Glutamatergic neuron (in vitro differentiated cells): ENCODE data around the gene TSR1. TPM values are rescaled to one million over a fixed set of nuclear protein-coding genes. Genes with fewer than 3 reads are reported as not detected.

ENCODE experiments used
- DNase-seq: peaks from one replicate; pipeline ENCODE4 v3.0.0; 2022
- H3K27ac Mint-ChIP-seq: one replicate; pipeline ENCODE4 v1.8.0; 2020; ENCODE audit warnings: mild to moderate bottlenecking, mixed read lengths, inconsistent platforms; ENCODE audit not compliant: unreplicated experiment
- H3K27me3 Mint-ChIP-seq: one replicate; pipeline ENCODE4 v1.8.0; 2020; ENCODE audit warnings: mild to moderate bottlenecking, moderate library complexity, mixed read lengths, inconsistent platforms; ENCODE audit not compliant: unreplicated experiment
- H3K36me3 Mint-ChIP-seq: one replicate; pipeline ENCODE4 v1.8.0; 2020; ENCODE audit warnings: mild to moderate bottlenecking, mixed read lengths, inconsistent platforms; ENCODE audit not compliant: unreplicated experiment
- H3K4me1 Mint-ChIP-seq: one replicate; pipeline ENCODE4 v1.8.0; 2020; ENCODE audit warnings: mild to moderate bottlenecking, low read depth, mixed read lengths, inconsistent platforms; ENCODE audit not compliant: unreplicated experiment
- H3K4me3 Mint-ChIP-seq: one replicate; pipeline ENCODE4 v1.8.0; 2020; ENCODE audit warnings: mild to moderate bottlenecking, mixed read lengths, inconsistent platforms; ENCODE audit not compliant: unreplicated experiment
- H3K9me3 Mint-ChIP-seq: one replicate; pipeline ENCODE4 v1.8.0; 2020; ENCODE audit warnings: mild to moderate bottlenecking, moderate library complexity, mixed read lengths, inconsistent platforms; ENCODE audit not compliant: unreplicated experiment
- total RNA-seq: library from RNA; stranded (reverse); fragmentation: NEBNext Ultra II Directional; extraction: Animal tissue kit (Norgen Biotek cat#: 25700); gene quantifications from one replicate; pipeline ENCODE4 v1.2.1, GENCODE V29; 2021; ENCODE audit not compliant: unreplicated experiment
- TF ChIP-seq, protein P1 (sequence below): fragments of 200-600 bp; sonication (generic); IDR thresholded peaks from one replicate; pipeline ENCODE4 v1.5.0; 2021; ENCODE audit not compliant: partially characterized antibody, unreplicated experiment

TSR1 gene
- total RNA-seq, 1 donor from 2014 or later, result 25.6 TPM

GRCh38 chr17:2377659-2378058 lies 41.4 kb upstream of the TSR1 start:
- H3K4me1 Mint-ChIP-seq, result peaks cover 15% of the 10 kb centered on the region
- H3K27ac Mint-ChIP-seq, result no peak overlapping the region
- peaks cover 4% of the 10 kb centered on the region for H3K27me3 Mint-ChIP-seq
- no peak for DNase-seq
- no peaks in the 10 kb centered on the region for H3K36me3 Mint-ChIP-seq
- H3K9me3 Mint-ChIP-seq, result peaks cover 12% of the 10 kb centered on the region
- no peak overlapping the region for H3K4me3 Mint-ChIP-seq
- TF ChIP-seq, protein P1, sequence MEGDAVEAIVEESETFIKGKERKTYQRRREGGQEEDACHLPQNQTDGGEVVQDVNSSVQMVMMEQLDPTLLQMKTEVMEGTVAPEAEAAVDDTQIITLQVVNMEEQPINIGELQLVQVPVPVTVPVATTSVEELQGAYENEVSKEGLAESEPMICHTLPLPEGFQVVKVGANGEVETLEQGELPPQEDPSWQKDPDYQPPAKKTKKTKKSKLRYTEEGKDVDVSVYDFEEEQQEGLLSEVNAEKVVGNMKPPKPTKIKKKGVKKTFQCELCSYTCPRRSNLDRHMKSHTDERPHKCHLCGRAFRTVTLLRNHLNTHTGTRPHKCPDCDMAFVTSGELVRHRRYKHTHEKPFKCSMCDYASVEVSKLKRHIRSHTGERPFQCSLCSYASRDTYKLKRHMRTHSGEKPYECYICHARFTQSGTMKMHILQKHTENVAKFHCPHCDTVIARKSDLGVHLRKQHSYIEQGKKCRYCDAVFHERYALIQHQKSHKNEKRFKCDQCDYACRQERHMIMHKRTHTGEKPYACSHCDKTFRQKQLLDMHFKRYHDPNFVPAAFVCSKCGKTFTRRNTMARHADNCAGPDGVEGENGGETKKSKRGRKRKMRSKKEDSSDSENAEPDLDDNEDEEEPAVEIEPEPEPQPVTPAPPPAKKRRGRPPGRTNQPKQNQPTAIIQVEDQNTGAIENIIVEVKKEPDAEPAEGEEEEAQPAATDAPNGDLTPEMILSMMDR, result no peak

DNA sequence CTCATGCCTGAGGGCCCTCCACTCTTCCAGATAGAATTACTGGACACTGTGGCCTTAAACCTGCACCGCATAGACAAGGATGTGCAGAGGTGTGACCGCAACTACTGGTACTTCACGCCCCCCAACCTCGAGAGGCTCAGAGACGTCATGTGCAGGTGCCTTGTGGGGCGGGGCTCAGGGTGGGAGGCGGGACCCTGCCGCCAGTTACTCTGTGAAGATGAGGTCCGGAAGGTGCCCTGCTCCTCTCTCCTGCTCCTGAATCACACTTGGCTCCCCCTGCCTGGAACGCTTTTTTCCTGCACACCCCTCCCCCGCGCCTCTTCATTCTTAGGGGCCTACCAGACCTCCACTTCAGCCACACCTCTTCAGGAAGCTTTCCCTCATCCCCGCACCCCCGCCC lies 39.9 kb upstream of the TSR1 start:
- no peak overlapping the region for H3K4me3 Mint-ChIP-seq
- H3K4me1 Mint-ChIP-seq, result peaks cover 11% of the 10 kb centered on the region
- H3K36me3 Mint-ChIP-seq, result no peaks in the 10 kb centered on the region
- no peak for DNase-seq
- no peak overlapping the region for H3K27ac Mint-ChIP-seq
- TF ChIP-seq, protein P1, result no peak
- peaks cover 2% of the 10 kb centered on the region for H3K27me3 Mint-ChIP-seq
- peaks cover 14% of the 10 kb centered on the region for H3K9me3 Mint-ChIP-seq

DNA sequence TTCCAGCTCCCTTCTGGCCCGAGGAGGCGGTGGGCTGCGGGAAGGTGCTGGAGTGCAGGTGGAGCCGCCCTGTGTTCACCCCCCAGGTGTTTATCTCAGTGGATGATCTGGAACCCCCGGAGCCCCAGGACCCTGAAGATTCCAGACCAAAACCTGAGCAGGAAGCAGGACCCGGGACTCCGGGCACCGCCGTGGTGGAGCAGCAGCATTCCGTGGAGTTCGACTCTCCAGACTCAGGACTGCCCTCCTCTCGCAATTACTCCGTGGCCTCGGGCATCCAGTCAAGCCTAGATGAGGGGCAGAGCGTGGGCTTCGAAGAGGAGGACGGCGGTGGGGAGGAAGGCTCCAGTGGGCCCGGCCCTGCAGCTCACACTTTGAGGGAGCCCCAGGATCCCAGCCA lies 39.1 kb upstream of the TSR1 start:
- H3K4me1 Mint-ChIP-seq, result peaks cover 11% of the 10 kb centered on the region
- H3K27ac Mint-ChIP-seq, result no peak overlapping the region
- TF ChIP-seq, protein P1, result no peak
- no peaks in the 10 kb centered on the region for H3K36me3 Mint-ChIP-seq
- no peak overlapping the region for H3K4me3 Mint-ChIP-seq
- peaks cover 2% of the 10 kb centered on the region for H3K27me3 Mint-ChIP-seq
- DNase-seq, result no peak
- H3K9me3 Mint-ChIP-seq, result peaks cover 11% of the 10 kb centered on the region

- Mint-ChIP-seq H3K27me3 (peaks cover 2% of the 10 kb centered on the region), H3K9me3 (peaks cover 6% of the 10 kb centered on the region), H3K4me3 (no peak overlapping the region), H3K27ac (no peak overlapping the region), H3K4me1 (peaks cover 8% of the 10 kb centered on the region), H3K36me3 (no peaks in the 10 kb centered on the region)
- TF ChIP-seq, protein P1, result no peak
- no peak for DNase-seq
Observed at GRCh38 chr17:2374549-2375285, 38.5 kb upstream of the TSR1 start.

GRCh38 chr17:2373179-2373578 lies 36.9 kb upstream of the TSR1 start:
- H3K9me3 Mint-ChIP-seq, result peaks cover 4% of the 10 kb centered on the region
- no peak for DNase-seq
- no peaks in the 10 kb centered on the region for H3K4me1 Mint-ChIP-seq
- no peaks in the 10 kb centered on the region for H3K36me3 Mint-ChIP-seq
- TF ChIP-seq, protein P1, result no peak
- no peak overlapping the region for H3K4me3 Mint-ChIP-seq
- peaks cover 4% of the 10 kb centered on the region for H3K27me3 Mint-ChIP-seq
- no peak overlapping the region for H3K27ac Mint-ChIP-seq
